Testis (tissue), 2 donors: ENCODE data around the gene ESYT2.

ENCODE experiments used
- POLR2A ChIP-seq: fragments of 450-650 bp; IDR thresholded peaks from one replicate; pipeline ENCODE4 v1.6.1; 2017; ENCODE audit warnings: antibody characterized with exemption, mild to moderate bottlenecking, moderate library complexity
- TF ChIP-seq, protein P1 (sequence below), 3 experiments: fragments of 450-650 bp in 2 of 3; fragments of 200-600 bp in 1 of 3; sonication (generic) in 1 of 3; IDR thresholded peaks; one replicate each; pipeline ENCODE4 v1.5.1; 2016 to 2019; ENCODE audit warnings: antibody characterized with exemption in 3 of 3, mild to moderate bottlenecking in 2 of 3, moderate library complexity in 1 of 3

DNA sequence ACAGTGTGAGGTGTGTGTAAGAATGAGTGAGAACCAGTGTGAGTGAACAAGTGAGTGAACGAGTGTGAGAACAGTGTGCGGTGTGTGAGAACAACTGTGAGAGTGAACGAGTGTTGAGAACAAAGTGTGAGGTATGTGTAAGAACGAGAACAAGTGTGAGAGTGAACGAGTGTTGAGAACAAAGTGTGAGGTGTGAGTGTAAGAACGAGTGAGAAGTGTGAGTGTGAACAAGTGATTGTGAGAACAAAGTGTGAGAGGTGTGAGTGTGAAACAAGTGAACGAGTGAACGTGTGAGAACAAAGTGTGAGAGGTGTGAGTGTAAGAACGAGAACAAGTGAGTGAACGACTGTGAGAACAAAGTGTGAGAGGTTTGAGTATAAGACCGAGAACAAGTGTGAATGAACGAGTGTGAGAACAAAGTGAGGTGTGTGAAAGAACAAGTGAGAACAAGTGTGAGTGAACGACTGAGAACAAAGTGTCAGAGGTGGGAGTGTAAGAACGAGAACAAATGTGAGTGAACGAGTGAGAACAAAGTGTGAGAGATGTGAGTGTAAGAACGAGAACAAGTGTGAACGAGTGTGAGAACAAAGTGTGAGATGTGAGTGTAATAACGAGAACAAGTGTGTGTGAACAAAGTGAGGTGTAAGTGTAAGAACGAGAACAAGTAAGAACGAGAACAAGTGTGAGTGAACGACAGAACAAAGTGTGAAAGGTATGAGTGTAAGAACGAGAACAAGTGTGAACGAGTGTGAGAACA is 47.9 kb downstream of the ESYT2 start:
- TF ChIP-seq, protein P1, sequence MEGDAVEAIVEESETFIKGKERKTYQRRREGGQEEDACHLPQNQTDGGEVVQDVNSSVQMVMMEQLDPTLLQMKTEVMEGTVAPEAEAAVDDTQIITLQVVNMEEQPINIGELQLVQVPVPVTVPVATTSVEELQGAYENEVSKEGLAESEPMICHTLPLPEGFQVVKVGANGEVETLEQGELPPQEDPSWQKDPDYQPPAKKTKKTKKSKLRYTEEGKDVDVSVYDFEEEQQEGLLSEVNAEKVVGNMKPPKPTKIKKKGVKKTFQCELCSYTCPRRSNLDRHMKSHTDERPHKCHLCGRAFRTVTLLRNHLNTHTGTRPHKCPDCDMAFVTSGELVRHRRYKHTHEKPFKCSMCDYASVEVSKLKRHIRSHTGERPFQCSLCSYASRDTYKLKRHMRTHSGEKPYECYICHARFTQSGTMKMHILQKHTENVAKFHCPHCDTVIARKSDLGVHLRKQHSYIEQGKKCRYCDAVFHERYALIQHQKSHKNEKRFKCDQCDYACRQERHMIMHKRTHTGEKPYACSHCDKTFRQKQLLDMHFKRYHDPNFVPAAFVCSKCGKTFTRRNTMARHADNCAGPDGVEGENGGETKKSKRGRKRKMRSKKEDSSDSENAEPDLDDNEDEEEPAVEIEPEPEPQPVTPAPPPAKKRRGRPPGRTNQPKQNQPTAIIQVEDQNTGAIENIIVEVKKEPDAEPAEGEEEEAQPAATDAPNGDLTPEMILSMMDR (IDR thresholded peaks at IDR 0.05): no peak
- no peak for TF ChIP-seq POLR2A
